Nephron (organoid): Measurements from ENCODE around the gene CLK1.
A peak's percentile ranks its signal among the peaks of the same experiment; 100 is the strongest.
"Not testable (repeated sequence)": the region's sequence is repeated elsewhere in the genome, so short reads cannot be mapped to it uniquely, and the experiment has no call there.

Experiments
- H3K27ac Mint-ChIP-seq, 3 experiments: 2 replicates each; pipeline ENCODE4 v1.8.0; 2020; ENCODE audit warnings: mixed read lengths in 3 of 3, mild to moderate bottlenecking in 2 of 3, moderate library complexity in 1 of 3
- H3K27me3 Mint-ChIP-seq: 2 replicates; pipeline ENCODE4 v1.8.0; 2021; ENCODE audit warnings: low read depth, mild to moderate bottlenecking, moderate library complexity, mixed read lengths
- H3K36me3 Mint-ChIP-seq: 2 replicates; pipeline ENCODE4 v1.8.0; 2020; ENCODE audit warnings: low read depth, mixed read lengths
- H3K4me1 Mint-ChIP-seq: 2 replicates; pipeline ENCODE4 v1.8.0; 2020; ENCODE audit warnings: mixed read lengths
- H3K4me3 Mint-ChIP-seq, 3 experiments: 2 replicates each; pipeline ENCODE4 v1.8.0; 2020; ENCODE audit warnings: mild to moderate bottlenecking in 3 of 3, mixed read lengths in 3 of 3, moderate library complexity in 2 of 3
- H3K9me3 Mint-ChIP-seq: 2 replicates; pipeline ENCODE4 v1.8.0; 2020; ENCODE audit warnings: mixed read lengths
- CTCF ChIP-seq, 3 experiments: fragments of 200-600 bp; sonication (generic); IDR thresholded peaks; one replicate each; pipeline ENCODE4 v1.5.0; 2021; ENCODE audit warnings: antibody characterized with exemption in 3 of 3; ENCODE audit not compliant: unreplicated experiment in 3 of 3

The CLK1 gene

GRCh38 chr2:200899482-200899881 lies 35.0 kb upstream of the CLK1 start:
- H3K4me3 Mint-ChIP-seq: no peak overlapping the region

GRCh38 chr2:200888704-200889625 lies 24.5 kb upstream of the CLK1 start, which contains the start of the genes NIF3L1 and PPIL3:
NIF3L1 (plus strand) TSS chr2:200889371; CDS start chr2:200891944, 2,573 bp downstream.
PPIL3 (minus strand) TSS chr2:200889077; CDS start chr2:200887615, 1,462 bp downstream.
- Mint-ChIP-seq H3K4me3 (peak within 1 kb of the TSS; percentile 90 to 99 (median 93)), H3K36me3 (peaks cover 18% of the 10 kb centered on the region), H3K9me3 (no peaks in the 10 kb centered on the region), H3K4me1 (peaks cover 42% of the 10 kb centered on the region), H3K27ac (peak within 1 kb of the TSS; percentile 98 to 99 (median 98)), H3K27me3 (no peaks in the 10 kb centered on the region)
- peak in 1 of 3 experiments; percentile 5 for TF ChIP-seq CTCF (IDR thresholded peaks at IDR 0.05; ENCODE audit: unreplicated experiment in 3 of 3)

More at GRCh38 chr2:200899482-200899881, 35.0 kb upstream of the CLK1 start:
- peaks cover 62% of the 10 kb centered on the region for H3K36me3 Mint-ChIP-seq
- H3K27ac Mint-ChIP-seq: no peak overlapping the region
- H3K27me3 Mint-ChIP-seq: no peaks in the 10 kb centered on the region
- H3K4me1 Mint-ChIP-seq: no peaks in the 10 kb centered on the region
- no peak for TF ChIP-seq CTCF (IDR thresholded peaks at IDR 0.05; ENCODE audit: unreplicated experiment in 3 of 3)
- no peaks in the 10 kb centered on the region for H3K9me3 Mint-ChIP-seq

GRCh38 chr2:200881715-200882249 lies 17.3 kb upstream of the CLK1 start:
- not testable (repeated sequence) for H3K27me3 Mint-ChIP-seq

GRCh38 chr2:200878289-200878880 lies 13.9 kb upstream of the CLK1 start:
- Mint-ChIP-seq H3K9me3 (no peaks in the 10 kb centered on the region), H3K4me1 (no peaks in the 10 kb centered on the region), H3K27ac (no peak overlapping the region), H3K27me3 (no peaks in the 10 kb centered on the region), H3K36me3 (peaks cover 63% of the 10 kb centered on the region), H3K4me3 (no peak overlapping the region)
- TF ChIP-seq CTCF (IDR thresholded peaks at IDR 0.05; ENCODE audit: unreplicated experiment in 3 of 3): no peak

More at GRCh38 chr2:200881715-200882249, 17.3 kb upstream of the CLK1 start:
- not testable (repeated sequence) for H3K4me3 Mint-ChIP-seq, H3K27ac Mint-ChIP-seq, H3K9me3 Mint-ChIP-seq, H3K4me1 Mint-ChIP-seq
- H3K36me3 Mint-ChIP-seq: peaks cover 54% of the 10 kb centered on the region

GRCh38 chr2:200877443-200877842 lies 13.0 kb upstream of the CLK1 start:
- no peaks in the 10 kb centered on the region for H3K4me1 Mint-ChIP-seq
- no peak overlapping the region for H3K4me3 Mint-ChIP-seq
- H3K27ac Mint-ChIP-seq: no peak overlapping the region
- no peaks in the 10 kb centered on the region for H3K27me3 Mint-ChIP-seq
- no peaks in the 10 kb centered on the region for H3K9me3 Mint-ChIP-seq
- H3K36me3 Mint-ChIP-seq: peaks cover 61% of the 10 kb centered on the region
- no peak for TF ChIP-seq CTCF (IDR thresholded peaks at IDR 0.05; ENCODE audit: unreplicated experiment in 3 of 3)

- no peak overlapping the region for H3K27ac Mint-ChIP-seq
- no peak overlapping the region for H3K4me3 Mint-ChIP-seq
- H3K4me1 Mint-ChIP-seq: no peaks in the 10 kb centered on the region
- no peaks in the 10 kb centered on the region for H3K9me3 Mint-ChIP-seq
- peaks cover 51% of the 10 kb centered on the region for H3K36me3 Mint-ChIP-seq
- H3K27me3 Mint-ChIP-seq: no peaks in the 10 kb centered on the region
- TF ChIP-seq CTCF (IDR thresholded peaks at IDR 0.05; ENCODE audit: unreplicated experiment in 3 of 3): no peak
These were observed 9.1 kb upstream of the CLK1 start for GRCh38 chr2:200873560-200873959.
